ENCODE measurements around the gene GRID1. TPM values are rescaled to one million over a fixed set of nuclear protein-coding genes. Genes with fewer than 3 reads are reported as not detected.

Gene GRID1
- total RNA-seq, 1 experiment from 2014 or later = 0.31 TPM

DNA sequence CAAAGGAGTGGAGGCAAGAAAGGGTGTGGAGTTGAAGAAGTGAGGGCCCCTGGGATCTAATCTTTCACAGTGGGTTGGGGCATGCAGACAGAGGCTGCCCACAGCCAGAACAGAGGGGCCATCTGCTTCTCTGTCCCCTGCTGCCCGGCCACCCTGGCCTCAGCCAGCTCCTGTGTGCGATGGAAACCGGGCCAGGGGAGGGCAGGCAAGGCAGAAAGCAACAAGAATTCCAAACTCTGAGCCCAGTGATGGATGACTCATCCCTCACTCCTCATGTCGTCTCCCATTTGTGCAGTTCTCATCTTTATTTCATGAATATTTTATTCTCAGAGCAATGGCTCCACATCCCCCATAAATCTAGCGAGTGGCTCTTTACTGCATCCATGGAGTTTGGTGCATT is 757.1 kb downstream of the GRID1 start:
- H3K4me3 ChIP-seq (ENCODE audit: insufficient read depth, low read depth, low read length) = no peak overlapping the region
- no peak for DNase-seq

GRCh38 chr10:85608706-85609105 is 757.9 kb downstream of the GRID1 start:
- Histone ChIP-seq H3K36me3 (replicated peaks; ENCODE audit: control insufficient read depth, insufficient read depth, low read length) (no peaks in the 10 kb centered on the region), H3K27me3 (ENCODE audit: control insufficient read depth, insufficient read depth, low read length) (no peaks in the 10 kb centered on the region), H3K4me3 (ENCODE audit: insufficient read depth, low read depth, low read length) (no peak overlapping the region)
- no peak for DNase-seq

More for the DNA sequence above, 757.1 kb downstream of the GRID1 start:
- Histone ChIP-seq H3K27me3 (ENCODE audit: control insufficient read depth, insufficient read depth, low read length) (no peaks in the 10 kb centered on the region), H3K36me3 (replicated peaks; ENCODE audit: control insufficient read depth, insufficient read depth, low read length) (no peaks in the 10 kb centered on the region)

- DNase-seq = no peak
- Histone ChIP-seq H3K27me3 (ENCODE audit: control insufficient read depth, insufficient read depth, low read length) (no peaks in the 10 kb centered on the region), H3K4me3 (ENCODE audit: insufficient read depth, low read depth, low read length) (no peak overlapping the region), H3K36me3 (replicated peaks; ENCODE audit: control insufficient read depth, insufficient read depth, low read length) (no peaks in the 10 kb centered on the region)
These were observed 759.4 kb downstream of the GRID1 start for GRCh38 chr10:85607043-85607695.

GRCh38 chr10:85606401-85606800 is 760.2 kb downstream of the GRID1 start:
- no peak for DNase-seq
- H3K36me3 ChIP-seq (replicated peaks; ENCODE audit: control insufficient read depth, insufficient read depth, low read length) = no peaks in the 10 kb centered on the region
- no peaks in the 10 kb centered on the region for H3K27me3 ChIP-seq (ENCODE audit: control insufficient read depth, insufficient read depth, low read length)
- no peak overlapping the region for H3K4me3 ChIP-seq (ENCODE audit: insufficient read depth, low read depth, low read length)

DNA sequence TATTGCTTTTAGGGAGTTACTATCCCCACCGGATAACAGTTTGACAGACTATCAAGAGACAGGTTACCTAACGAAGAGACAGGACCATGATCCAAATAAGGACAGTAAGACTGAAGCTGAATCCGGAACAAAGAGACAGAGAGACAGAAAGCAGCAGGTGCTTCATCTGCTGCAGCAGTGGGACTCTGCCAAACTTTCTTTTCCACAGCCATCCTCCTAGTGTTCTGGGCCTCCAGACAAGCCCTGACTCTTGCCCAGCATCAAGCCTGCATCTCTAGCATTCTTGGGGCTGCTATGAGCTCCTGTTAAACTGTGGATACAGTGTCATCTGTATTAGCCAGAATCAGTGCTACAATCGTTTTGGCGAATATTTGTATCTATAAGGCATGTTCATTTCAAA is 761.7 kb downstream of the GRID1 start:
- no peak overlapping the region for H3K4me3 ChIP-seq (ENCODE audit: insufficient read depth, low read depth, low read length)
- H3K36me3 ChIP-seq (replicated peaks; ENCODE audit: control insufficient read depth, insufficient read depth, low read length) = no peaks in the 10 kb centered on the region
- no peaks in the 10 kb centered on the region for H3K27me3 ChIP-seq (ENCODE audit: control insufficient read depth, insufficient read depth, low read length)
- DNase-seq = no peak

- Histone ChIP-seq H3K4me3 (ENCODE audit: insufficient read depth, low read depth, low read length) (no peak overlapping the region), H3K27me3 (ENCODE audit: control insufficient read depth, insufficient read depth, low read length) (no peaks in the 10 kb centered on the region), H3K36me3 (replicated peaks; ENCODE audit: control insufficient read depth, insufficient read depth, low read length) (no peaks in the 10 kb centered on the region)
- DNase-seq = no peak
These were observed 762.4 kb downstream of the GRID1 start for GRCh38 chr10:85604136-85604725.

DNA sequence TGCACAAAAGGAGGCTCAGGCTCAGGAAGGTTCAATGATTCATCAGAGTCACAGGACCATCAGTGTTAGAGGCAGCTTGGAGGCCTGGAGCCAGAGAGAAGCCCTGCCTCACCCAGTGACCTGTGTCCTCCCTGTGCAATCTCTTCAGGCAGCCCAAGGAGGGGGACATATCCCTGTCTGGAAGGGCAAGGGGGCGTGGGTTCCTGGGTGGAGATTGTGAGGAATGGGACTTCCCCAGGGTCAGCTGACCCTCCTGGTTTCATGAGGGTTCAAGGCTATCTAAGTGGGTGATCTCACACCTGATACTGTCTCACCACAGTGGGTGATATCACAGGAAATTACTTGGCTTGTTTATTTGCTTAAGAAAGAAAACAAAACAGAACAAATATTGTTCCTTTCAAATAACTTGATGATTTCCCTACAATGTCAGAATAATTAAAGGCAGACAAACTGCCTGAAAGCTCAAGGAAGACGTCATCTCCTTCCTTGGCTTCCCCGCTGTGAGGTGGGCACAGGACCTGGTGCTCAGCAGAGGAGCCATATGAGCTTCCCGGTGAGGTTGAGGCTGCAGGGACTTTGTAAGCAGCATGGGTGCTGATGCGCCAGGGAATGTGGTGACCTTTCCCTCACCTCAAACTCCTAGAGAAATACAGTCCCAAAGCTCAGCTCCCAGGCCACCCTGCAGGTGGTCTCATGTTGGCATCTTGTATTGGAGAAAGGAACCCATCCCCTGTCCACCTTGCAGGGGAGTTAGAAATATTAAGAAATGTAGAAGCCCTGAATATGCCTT is 763.2 kb downstream of the GRID1 start:
- DNase-seq = no peak

GRCh38 chr10:85602713-85603112 is 763.9 kb downstream of the GRID1 start:
- DNase-seq = no peak
- H3K36me3 ChIP-seq (replicated peaks; ENCODE audit: control insufficient read depth, insufficient read depth, low read length) = no peaks in the 10 kb centered on the region
- H3K4me3 ChIP-seq (ENCODE audit: insufficient read depth, low read depth, low read length) = no peak overlapping the region
- no peaks in the 10 kb centered on the region for H3K27me3 ChIP-seq (ENCODE audit: control insufficient read depth, insufficient read depth, low read length)

More for the DNA sequence above, 763.2 kb downstream of the GRID1 start:
- Histone ChIP-seq H3K36me3 (replicated peaks; ENCODE audit: control insufficient read depth, insufficient read depth, low read length) (no peaks in the 10 kb centered on the region), H3K27me3 (ENCODE audit: control insufficient read depth, insufficient read depth, low read length) (no peaks in the 10 kb centered on the region), H3K4me3 (ENCODE audit: insufficient read depth, low read depth, low read length) (no peak overlapping the region)

GRCh38 chr10:85602306-85602705 is 764.3 kb downstream of the GRID1 start:
- Histone ChIP-seq H3K36me3 (replicated peaks; ENCODE audit: control insufficient read depth, insufficient read depth, low read length) (no peaks in the 10 kb centered on the region), H3K27me3 (ENCODE audit: control insufficient read depth, insufficient read depth, low read length) (no peaks in the 10 kb centered on the region), H3K4me3 (ENCODE audit: insufficient read depth, low read depth, low read length) (no peak overlapping the region)
- no peak for DNase-seq

DNA sequence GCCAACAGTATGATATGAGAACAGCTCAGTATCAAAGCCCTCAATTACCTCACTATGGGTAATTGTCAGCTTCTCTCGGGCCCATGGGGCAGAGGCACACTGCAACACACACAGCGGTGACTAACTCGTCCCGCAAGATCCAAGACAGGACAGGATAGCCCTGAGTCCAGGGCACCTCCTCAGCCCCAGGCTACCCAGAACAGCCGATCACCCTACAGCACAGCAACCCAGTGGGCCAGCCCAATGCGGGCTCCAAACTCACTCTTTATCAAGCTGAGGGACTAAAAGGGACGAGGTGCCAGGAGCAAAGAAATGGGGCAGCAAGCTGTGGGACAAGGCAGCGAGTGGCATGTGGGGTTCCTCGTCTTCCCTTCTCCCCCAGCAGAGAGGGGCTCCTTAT is 765.1 kb downstream of the GRID1 start:
- Histone ChIP-seq H3K4me3 (ENCODE audit: insufficient read depth, low read depth, low read length) (no peak overlapping the region), H3K36me3 (replicated peaks; ENCODE audit: control insufficient read depth, insufficient read depth, low read length) (no peaks in the 10 kb centered on the region), H3K27me3 (ENCODE audit: control insufficient read depth, insufficient read depth, low read length) (no peaks in the 10 kb centered on the region)
- DNase-seq = no peak

DNA sequence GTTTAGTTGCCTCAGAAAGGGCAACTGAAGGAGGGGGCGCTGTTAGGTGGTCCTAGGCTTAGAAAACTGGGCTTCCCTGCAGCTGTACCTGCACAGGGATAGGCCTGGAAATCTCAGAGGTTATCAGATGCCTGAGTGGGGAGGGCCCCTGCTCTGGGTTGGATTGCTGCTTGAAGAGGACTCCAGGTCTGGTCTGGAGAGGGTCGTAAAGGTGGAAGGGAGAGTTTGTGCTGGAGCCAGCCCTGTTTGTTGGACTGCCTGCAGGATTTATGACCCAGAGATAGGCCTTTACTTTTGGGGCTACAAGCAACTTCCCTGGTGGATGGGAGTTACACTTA is 765.9 kb downstream of the GRID1 start:
- no peak for DNase-seq
- Histone ChIP-seq H3K4me3 (ENCODE audit: insufficient read depth, low read depth, low read length) (no peak overlapping the region), H3K36me3 (replicated peaks; ENCODE audit: control insufficient read depth, insufficient read depth, low read length) (no peaks in the 10 kb centered on the region), H3K27me3 (ENCODE audit: control insufficient read depth, insufficient read depth, low read length) (no peaks in the 10 kb centered on the region)

DNA sequence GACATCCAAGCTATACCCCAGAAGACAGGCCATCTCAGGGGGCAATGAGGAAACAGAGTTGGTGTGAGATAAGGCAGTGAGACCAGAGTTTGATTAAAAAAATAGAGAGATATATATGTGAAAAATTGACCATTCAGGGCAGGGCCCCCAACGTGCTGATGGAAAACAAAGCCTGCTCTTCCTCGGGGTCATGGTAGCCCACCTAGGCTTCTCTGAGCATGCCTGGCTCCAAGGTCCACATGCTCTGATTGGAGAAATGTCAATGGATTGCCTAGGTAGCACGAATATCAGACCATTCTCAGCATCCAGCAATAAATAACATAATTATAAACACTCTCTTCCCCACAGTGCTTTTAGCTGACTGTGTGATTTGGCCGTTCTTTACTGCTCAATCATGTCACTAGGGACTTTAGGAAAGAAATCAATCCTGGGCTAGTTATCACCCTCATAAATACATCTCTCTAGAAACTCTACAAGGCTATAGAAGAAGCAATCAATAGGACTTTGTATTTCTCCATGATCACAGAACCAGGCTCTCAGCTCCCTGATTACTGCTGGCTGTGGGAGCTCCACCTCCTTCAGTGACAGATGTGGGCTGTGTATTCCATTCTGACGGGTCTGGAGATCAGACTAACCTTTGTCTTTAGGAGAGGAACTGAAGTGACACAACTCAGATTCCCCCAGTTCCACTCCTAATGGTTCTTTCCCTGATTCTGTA is 766.4 kb downstream of the GRID1 start:
- Histone ChIP-seq H3K36me3 (replicated peaks; ENCODE audit: control insufficient read depth, insufficient read depth, low read length) (no peaks in the 10 kb centered on the region), H3K27me3 (ENCODE audit: control insufficient read depth, insufficient read depth, low read length) (no peaks in the 10 kb centered on the region), H3K4me3 (ENCODE audit: insufficient read depth, low read depth, low read length) (no peak overlapping the region)
- no peak for DNase-seq

DNA sequence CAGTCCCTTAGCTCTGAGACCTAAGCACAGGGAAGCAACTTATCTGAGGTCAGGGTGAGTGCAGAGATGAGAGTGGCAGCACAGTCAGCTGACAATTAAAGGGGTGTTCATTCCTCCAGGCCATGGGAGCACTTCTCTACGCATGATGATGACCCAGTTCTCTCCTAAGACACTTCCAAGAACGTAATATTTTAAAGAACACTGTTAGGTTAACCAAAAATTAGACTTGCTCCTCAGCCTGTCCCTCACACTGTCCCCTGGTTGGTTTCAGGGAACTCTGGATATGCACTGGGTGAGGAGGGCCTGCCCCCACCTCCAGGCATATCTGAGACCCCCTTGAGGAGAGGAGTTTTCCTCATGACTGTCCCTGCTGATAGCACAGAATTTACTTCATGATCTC is 767.5 kb downstream of the GRID1 start:
- no peak for DNase-seq
- H3K27me3 ChIP-seq (ENCODE audit: control insufficient read depth, insufficient read depth, low read length) = no peaks in the 10 kb centered on the region
- no peaks in the 10 kb centered on the region for H3K36me3 ChIP-seq (replicated peaks; ENCODE audit: control insufficient read depth, insufficient read depth, low read length)
- H3K4me3 ChIP-seq (ENCODE audit: insufficient read depth, low read depth, low read length) = no peak overlapping the region

- Histone ChIP-seq H3K27me3 (ENCODE audit: control insufficient read depth, insufficient read depth, low read length) (no peaks in the 10 kb centered on the region), H3K36me3 (replicated peaks; ENCODE audit: control insufficient read depth, insufficient read depth, low read length) (no peaks in the 10 kb centered on the region)
- no peak for DNase-seq
These were observed 767.9 kb downstream of the GRID1 start for GRCh38 chr10:85598646-85599045.

GRCh38 chr10:85597006-85597405 is 769.6 kb downstream of the GRID1 start:
- Histone ChIP-seq H3K36me3 (replicated peaks; ENCODE audit: control insufficient read depth, insufficient read depth, low read length) (no peaks in the 10 kb centered on the region), H3K27me3 (ENCODE audit: control insufficient read depth, insufficient read depth, low read length) (no peaks in the 10 kb centered on the region), H3K4me3 (ENCODE audit: insufficient read depth, low read depth, low read length) (no peak overlapping the region)
- DNase-seq = no peak

More at GRCh38 chr10:85598646-85599045, 767.9 kb downstream of the GRID1 start:
- no peak overlapping the region for H3K4me3 ChIP-seq (ENCODE audit: insufficient read depth, low read depth, low read length)
